Osteocyte (in vitro differentiated cells): ENCODE results near the gene LRRN2. TPM values are rescaled to one million over a fixed set of nuclear protein-coding genes. Genes with fewer than 3 reads are reported as not detected.

ENCODE experiments used
- DNase-seq: peaks from one replicate; pipeline ENCODE4 v3.0.0; 2021; ENCODE audit warnings: mixed read lengths; ENCODE audit not compliant: unreplicated experiment; ENCODE audit errors: extremely low spot score
- H3K27ac Mint-ChIP-seq: one replicate; pipeline ENCODE4 v1.8.0; 2021; ENCODE audit warnings: mild to moderate bottlenecking, mixed read lengths; ENCODE audit not compliant: unreplicated experiment
- H3K27me3 Mint-ChIP-seq: one replicate; pipeline ENCODE4 v1.8.0; 2021; ENCODE audit warnings: mixed read lengths; ENCODE audit not compliant: unreplicated experiment
- H3K36me3 Mint-ChIP-seq: one replicate; pipeline ENCODE4 v1.8.0; 2021; ENCODE audit warnings: mixed read lengths; ENCODE audit not compliant: unreplicated experiment
- H3K4me1 Mint-ChIP-seq: one replicate; pipeline ENCODE4 v1.8.0; 2021; ENCODE audit warnings: mixed read lengths; ENCODE audit not compliant: unreplicated experiment
- H3K4me3 Mint-ChIP-seq: one replicate; pipeline ENCODE4 v1.8.0; 2021; ENCODE audit warnings: mild to moderate bottlenecking, moderate library complexity, mixed read lengths; ENCODE audit not compliant: unreplicated experiment
- H3K9me3 Mint-ChIP-seq: one replicate; pipeline ENCODE4 v1.8.0; 2021; ENCODE audit warnings: mixed read lengths; ENCODE audit not compliant: unreplicated experiment
- total RNA-seq: library from RNA; stranded (reverse); gene quantifications from 2 replicates; pipeline ENCODE4 v1.2.1, GENCODE V29; 2021
- TF ChIP-seq, protein P1 (sequence below): fragments of 200-600 bp; sonication (generic); IDR thresholded peaks from 2 replicates; pipeline ENCODE4 v1.5.0; 2021; ENCODE audit warnings: antibody characterized with exemption, mild to moderate bottlenecking, moderate library complexity

LRRN2 gene
- total RNA-seq, 1 donor from 2014 or later = not detected

DNA sequence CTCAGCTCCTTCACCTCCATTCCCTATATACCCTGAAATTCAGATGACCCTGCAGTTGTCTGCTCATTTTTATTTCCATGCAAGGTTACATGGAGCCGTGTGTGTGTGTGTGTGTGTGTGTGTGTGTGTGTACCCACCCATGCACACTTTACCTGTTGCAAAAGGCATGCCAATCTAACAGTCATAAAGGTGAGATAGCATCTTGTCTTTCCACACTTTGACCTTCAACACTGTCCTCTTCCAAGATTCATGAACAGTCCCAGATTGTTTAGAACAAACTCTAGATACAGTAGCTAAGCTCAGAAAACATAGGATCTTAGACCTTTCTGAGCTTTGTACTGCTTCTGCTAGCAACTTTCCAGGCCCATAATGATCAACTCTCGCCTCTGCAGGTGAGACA is 9.5 kb downstream of the LRRN2 start:
- Mint-ChIP-seq H3K27me3 (peaks cover 32% of the 10 kb centered on the region), H3K36me3 (no peaks in the 10 kb centered on the region), H3K4me1 (no peaks in the 10 kb centered on the region), H3K27ac (no peak overlapping the region), H3K4me3 (no peak overlapping the region), H3K9me3 (no peaks in the 10 kb centered on the region)
- TF ChIP-seq, protein P1, sequence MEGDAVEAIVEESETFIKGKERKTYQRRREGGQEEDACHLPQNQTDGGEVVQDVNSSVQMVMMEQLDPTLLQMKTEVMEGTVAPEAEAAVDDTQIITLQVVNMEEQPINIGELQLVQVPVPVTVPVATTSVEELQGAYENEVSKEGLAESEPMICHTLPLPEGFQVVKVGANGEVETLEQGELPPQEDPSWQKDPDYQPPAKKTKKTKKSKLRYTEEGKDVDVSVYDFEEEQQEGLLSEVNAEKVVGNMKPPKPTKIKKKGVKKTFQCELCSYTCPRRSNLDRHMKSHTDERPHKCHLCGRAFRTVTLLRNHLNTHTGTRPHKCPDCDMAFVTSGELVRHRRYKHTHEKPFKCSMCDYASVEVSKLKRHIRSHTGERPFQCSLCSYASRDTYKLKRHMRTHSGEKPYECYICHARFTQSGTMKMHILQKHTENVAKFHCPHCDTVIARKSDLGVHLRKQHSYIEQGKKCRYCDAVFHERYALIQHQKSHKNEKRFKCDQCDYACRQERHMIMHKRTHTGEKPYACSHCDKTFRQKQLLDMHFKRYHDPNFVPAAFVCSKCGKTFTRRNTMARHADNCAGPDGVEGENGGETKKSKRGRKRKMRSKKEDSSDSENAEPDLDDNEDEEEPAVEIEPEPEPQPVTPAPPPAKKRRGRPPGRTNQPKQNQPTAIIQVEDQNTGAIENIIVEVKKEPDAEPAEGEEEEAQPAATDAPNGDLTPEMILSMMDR = no peak
- DNase-seq = no peak

DNA sequence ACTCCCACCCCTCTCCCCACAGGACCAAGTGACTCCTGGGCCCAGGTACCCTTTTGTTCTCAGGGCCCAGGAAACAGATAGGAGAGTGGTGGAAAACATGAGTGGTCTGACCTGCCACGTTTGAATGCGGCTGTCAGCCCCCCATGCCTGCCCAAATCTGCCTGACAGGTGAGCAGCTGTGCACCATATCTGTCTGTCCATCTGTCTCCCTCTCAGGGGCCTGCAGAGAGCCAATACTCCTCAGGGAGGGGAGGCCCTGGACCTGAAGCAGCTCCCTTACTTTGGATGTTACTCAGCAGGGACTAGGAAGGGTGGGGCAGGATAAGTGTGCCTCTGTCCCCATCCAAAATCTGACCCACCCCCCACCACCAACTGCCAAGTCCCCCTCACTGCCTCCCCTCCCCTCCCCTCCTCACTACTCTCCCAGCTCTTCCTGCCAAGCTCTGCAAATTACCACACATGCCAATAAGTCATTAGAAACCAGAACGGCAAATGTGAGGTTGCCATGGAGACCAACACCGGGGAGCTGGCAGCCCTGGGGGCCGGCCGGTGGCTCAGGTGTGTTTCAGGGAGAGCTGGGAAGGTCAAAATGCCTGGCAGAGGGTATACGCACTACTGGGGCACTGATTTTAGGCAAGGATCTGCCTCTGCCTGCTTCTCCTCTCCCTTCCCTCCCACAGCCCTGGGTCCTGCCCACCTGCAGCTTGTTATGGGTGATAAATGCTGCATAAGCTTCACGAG is 11.5 kb downstream of the LRRN2 start:
- TF ChIP-seq, protein P1 = no peak
- Mint-ChIP-seq H3K4me1 (no peaks in the 10 kb centered on the region), H3K27ac (no peak overlapping the region), H3K36me3 (no peaks in the 10 kb centered on the region), H3K4me3 (no peak overlapping the region), H3K27me3 (peaks cover 24% of the 10 kb centered on the region), H3K9me3 (no peaks in the 10 kb centered on the region)
- DNase-seq = no peak

DNA sequence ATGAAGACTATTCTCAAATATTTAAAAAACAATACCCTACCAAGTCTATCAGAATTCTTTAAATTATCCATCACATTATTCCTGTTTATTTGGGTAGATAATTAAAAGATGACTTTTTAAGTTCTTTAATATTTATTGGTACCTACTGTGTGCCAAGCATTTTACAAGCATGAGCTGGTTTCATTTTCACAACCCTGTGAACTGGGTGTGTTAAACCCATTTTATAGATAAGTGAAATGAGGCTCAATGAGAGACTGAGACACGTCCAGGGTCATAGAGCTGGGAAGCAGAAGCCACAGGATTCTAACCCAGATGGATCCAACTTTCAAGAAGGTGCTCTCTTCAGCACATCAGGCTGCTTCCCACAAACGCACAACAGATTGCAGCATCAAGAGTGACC is 12.3 kb downstream of the LRRN2 start:
- Mint-ChIP-seq H3K36me3 (no peaks in the 10 kb centered on the region), H3K9me3 (no peaks in the 10 kb centered on the region), H3K27me3 (peaks cover 17% of the 10 kb centered on the region), H3K27ac (no peak overlapping the region), H3K4me1 (no peaks in the 10 kb centered on the region), H3K4me3 (no peak overlapping the region)
- TF ChIP-seq, protein P1 = no peak
- DNase-seq = no peak

DNA sequence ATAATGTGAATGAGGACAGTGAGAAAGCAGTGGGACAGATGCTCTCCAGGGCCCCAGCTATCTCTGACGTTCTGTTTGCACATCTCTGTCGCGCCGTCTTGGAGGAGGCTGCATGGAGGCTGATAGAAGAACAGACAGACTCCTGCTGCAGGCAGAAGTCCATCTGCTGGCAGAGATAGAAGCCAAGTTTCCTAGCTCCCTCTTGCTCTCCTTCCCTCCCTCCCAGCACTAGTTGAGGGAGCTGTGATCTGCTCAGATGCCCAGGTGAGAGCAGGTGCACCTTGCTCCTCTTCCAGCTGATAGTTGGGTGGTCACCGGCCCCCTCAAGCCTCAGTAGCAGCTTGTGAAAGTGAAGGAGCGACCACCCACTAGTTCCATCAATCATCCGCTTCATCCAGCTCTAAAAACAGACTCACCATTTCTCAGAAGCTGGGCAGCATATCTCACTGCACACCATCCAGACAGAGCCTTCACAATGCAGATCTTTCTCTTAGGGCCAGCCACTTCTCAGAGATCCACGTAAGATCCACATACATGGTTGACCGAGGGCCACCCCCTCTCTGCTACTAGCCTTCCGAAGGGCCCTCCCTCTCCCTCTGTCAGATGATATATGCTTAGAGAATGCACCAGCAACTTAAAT is 12.9 kb downstream of the LRRN2 start:
- H3K4me3 Mint-ChIP-seq = no peak overlapping the region
- no peaks in the 10 kb centered on the region for H3K9me3 Mint-ChIP-seq
- no peaks in the 10 kb centered on the region for H3K4me1 Mint-ChIP-seq
- TF ChIP-seq, protein P1 = no peak
- H3K27ac Mint-ChIP-seq = no peak overlapping the region
- peaks cover 17% of the 10 kb centered on the region for H3K27me3 Mint-ChIP-seq
- no peaks in the 10 kb centered on the region for H3K36me3 Mint-ChIP-seq
- no peak for DNase-seq

DNA sequence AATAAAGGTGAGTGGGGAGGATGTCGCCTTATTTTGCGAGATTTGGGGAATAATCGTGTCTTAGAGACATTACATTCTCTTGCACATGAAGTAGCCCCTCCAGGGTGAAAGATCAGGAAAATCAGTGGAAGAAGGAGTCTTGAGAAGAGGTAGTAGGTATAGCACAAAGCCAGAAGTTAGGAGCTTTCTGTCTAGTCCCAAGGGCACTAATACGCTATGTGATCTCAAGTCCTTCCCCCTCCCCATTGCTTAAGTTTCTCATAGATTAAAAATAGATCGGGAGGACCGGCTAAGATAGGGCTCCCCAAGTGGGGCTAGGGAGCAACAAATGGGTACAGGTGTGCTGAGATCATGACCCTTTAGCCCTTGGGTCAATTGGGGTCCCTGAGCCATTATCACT is 13.5 kb downstream of the LRRN2 start:
- Mint-ChIP-seq H3K36me3 (no peaks in the 10 kb centered on the region), H3K4me3 (no peak overlapping the region), H3K27me3 (peaks cover 15% of the 10 kb centered on the region), H3K27ac (no peak overlapping the region), H3K9me3 (no peaks in the 10 kb centered on the region), H3K4me1 (no peaks in the 10 kb centered on the region)
- no peak for DNase-seq
- TF ChIP-seq, protein P1 = no peak
